ENCODE results near the gene PGM5. TPM values are rescaled to one million over a fixed set of nuclear protein-coding genes. Genes with fewer than 3 reads are reported as not detected.

Gene PGM5
- total RNA-seq, 1 donor = 2.6 TPM

- TF ChIP-seq CTCF (IDR thresholded peaks at IDR 0.05; ENCODE audit: insufficient read depth, low read depth, low read length) = no peak
- DNase-seq (ENCODE audit: low read depth) = peak; percentile 3
- H3K4me3 ChIP-seq (ENCODE audit: low read depth, low read length) = no peak overlapping the region
Observed at GRCh38 chr9:68428481-68428880, 72.1 kb downstream of the PGM5 start.

DNA sequence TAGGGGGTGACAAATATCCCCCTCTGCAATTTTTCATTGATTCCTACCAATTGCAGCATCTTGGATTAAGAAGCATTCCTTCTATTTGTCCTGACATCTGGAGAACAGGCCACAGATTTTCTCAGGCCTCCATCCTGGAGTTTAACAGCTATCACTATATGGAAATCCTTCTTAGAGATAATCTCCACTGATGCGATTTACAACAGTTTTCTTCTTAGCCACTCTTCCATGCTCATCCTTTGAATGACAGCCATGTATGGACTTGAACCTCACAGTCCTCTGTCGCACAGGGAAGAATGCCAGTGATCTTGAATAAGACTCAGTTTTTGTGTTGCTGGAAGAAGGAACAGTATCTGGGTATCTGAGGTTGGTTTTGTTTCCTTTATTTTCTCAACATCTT lies 73.2 kb downstream of the PGM5 start:
- H3K4me3 ChIP-seq (ENCODE audit: low read depth, low read length) = no peak overlapping the region
- DNase-seq (ENCODE audit: low read depth) = no peak
- TF ChIP-seq CTCF (IDR thresholded peaks at IDR 0.05; ENCODE audit: insufficient read depth, low read depth, low read length) = no peak

GRCh38 chr9:68431307-68431706 lies 74.9 kb downstream of the PGM5 start:
- no peak for TF ChIP-seq CTCF (IDR thresholded peaks at IDR 0.05; ENCODE audit: insufficient read depth, low read depth, low read length)
- no peak overlapping the region for H3K4me3 ChIP-seq (ENCODE audit: low read depth, low read length)
- no peak for DNase-seq (ENCODE audit: low read depth)

- no peak for TF ChIP-seq CTCF (IDR thresholded peaks at IDR 0.05; ENCODE audit: insufficient read depth, low read depth, low read length)
- no peak overlapping the region for H3K4me3 ChIP-seq (ENCODE audit: low read depth, low read length)
- DNase-seq (ENCODE audit: low read depth) = no peak
Observed at GRCh38 chr9:68433531-68434110, 77.2 kb downstream of the PGM5 start.

GRCh38 chr9:68437785-68438184 lies 81.4 kb downstream of the PGM5 start:
- DNase-seq (ENCODE audit: low read depth) = no peak
- TF ChIP-seq CTCF (IDR thresholded peaks at IDR 0.05; ENCODE audit: insufficient read depth, low read depth, low read length) = no peak
- H3K4me3 ChIP-seq (ENCODE audit: low read depth, low read length) = no peak overlapping the region

GRCh38 chr9:68443624-68444023 lies 87.2 kb downstream of the PGM5 start:
- no peak for TF ChIP-seq CTCF (IDR thresholded peaks at IDR 0.05; ENCODE audit: insufficient read depth, low read depth, low read length)
- no peak for DNase-seq (ENCODE audit: low read depth)
- H3K4me3 ChIP-seq (ENCODE audit: low read depth, low read length) = no peak overlapping the region

DNA sequence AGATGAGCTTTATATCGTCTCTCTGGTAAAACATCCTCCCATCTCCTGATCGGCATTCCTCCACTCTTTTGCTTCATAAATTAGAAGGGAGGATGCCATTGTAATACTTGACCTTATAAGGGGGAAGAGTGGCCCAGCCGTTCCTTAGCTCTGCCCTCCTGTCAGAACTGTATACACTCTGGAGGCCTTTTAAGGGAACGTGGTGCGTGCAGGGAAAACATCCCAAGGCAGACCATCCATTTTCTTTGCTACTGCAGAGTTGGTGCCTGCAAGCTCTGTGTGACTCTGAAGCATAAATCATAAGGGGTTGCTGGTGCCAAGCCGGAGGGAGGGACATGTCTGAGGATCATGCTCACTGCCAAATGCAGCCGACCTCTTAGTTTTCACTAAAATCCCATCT lies 90.4 kb downstream of the PGM5 start:
- peak; percentile 19 for DNase-seq (ENCODE audit: low read depth)
- H3K4me3 ChIP-seq (ENCODE audit: low read depth, low read length) = no peak overlapping the region
- no peak for TF ChIP-seq CTCF (IDR thresholded peaks at IDR 0.05; ENCODE audit: insufficient read depth, low read depth, low read length)
